ENCODE data around the gene ACSF3.

DNA sequence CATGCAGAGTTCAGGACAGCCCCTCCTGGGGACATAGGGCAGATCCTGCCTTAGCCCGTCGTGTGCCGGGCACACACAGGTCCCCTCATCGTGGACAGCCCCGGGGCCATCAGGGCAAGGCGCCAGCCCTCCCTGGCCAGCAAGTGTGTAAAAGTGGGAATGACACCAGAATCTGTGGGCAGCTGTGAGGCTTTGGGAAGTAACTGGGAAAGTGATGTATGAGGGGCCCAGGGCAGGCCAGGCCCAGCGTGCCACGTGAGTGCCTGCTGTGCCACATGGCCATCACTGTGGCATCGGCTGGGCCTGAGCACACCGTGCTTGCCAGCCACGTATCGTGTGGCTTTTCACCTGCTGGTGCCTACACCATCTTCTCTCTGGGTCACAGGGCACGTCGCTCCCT lies 26.6 kb downstream of the ACSF3 start:
- TF ChIP-seq TCF7L2 (IDR thresholded peaks at IDR 0.05; ENCODE audit: borderline replicate concordance, extremely low read depth, insufficient read depth, insufficient read length) = no peak
- no peak for TF ChIP-seq RAD21 (IDR thresholded peaks at IDR 0.05; ENCODE audit: low read depth)
- TF ChIP-seq POLR2AphosphoS5 (IDR thresholded peaks at IDR 0.05; ENCODE audit: low read depth, low read length) = no peak
- TF ChIP-seq YY1 (IDR thresholded peaks at IDR 0.05; ENCODE audit: extremely low read depth, insufficient replicate concordance, low read depth, low read length) = no peak
- TF ChIP-seq CTCF (IDR thresholded peaks at IDR 0.05 in 2 of 3, conservative IDR thresholded peaks at IDR 0.05 in 1 of 3; ENCODE audit: borderline replicate concordance in 1 of 3, insufficient read depth in 1 of 3, low read depth in 2 of 3, low read length in 2 of 3) = no peak
- no peak for TF ChIP-seq EGR1 (IDR thresholded peaks at IDR 0.05; ENCODE audit: low read depth)
- no peak for TF ChIP-seq EZH2 (IDR thresholded peaks at IDR 0.05)
- TF ChIP-seq SIN3A (IDR thresholded peaks at IDR 0.05; ENCODE audit: low read depth) = no peak
- no peak for TF ChIP-seq JUND (IDR thresholded peaks at IDR 0.05)
- TF ChIP-seq ZNF274 (IDR thresholded peaks at IDR 0.05; ENCODE audit: low read depth, low read length) = no peak
